Activated T-cell treated with anti-CD3 and anti-CD28 coated beads for 1 hour (primary cell): ENCODE measurements around the gene PPM1E.

Source experiments
- DNase-seq: peaks from one replicate; pipeline ENCODE4 v3.0.0-alpha.2; 2020; ENCODE audit warnings: low read depth

PPM1E gene

GRCh38 chr17:58996968-58997367 lies 241.3 kb downstream of the PPM1E start:
- DNase-seq: no peak

GRCh38 chr17:58997756-58998553 lies 242.3 kb downstream of the PPM1E start:
- no peak for DNase-seq

GRCh38 chr17:58998871-58999270 lies 243.2 kb downstream of the PPM1E start:
- no peak for DNase-seq

- DNase-seq: no peak
Observed at GRCh38 chr17:58999500-58999899, 243.8 kb downstream of the PPM1E start.

DNA sequence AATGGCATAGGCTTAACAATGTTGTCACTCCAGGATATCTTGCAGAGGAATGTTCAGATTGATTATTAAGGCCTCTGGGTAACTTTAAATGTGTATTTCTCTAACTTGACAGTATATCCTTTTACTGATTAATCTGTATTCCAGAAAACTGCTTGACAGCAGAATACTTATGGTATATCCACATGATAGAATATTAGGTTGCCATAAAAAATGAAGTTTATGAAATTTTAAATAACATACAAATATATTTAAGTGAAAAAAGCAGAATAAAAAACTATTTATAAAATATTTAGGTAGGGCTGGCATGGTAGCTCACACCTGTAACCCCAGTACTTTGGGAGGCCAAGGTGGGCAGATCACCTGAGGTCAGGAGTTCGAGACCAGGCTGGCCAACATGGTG lies 244.4 kb downstream of the PPM1E start:
- DNase-seq: no peak

- DNase-seq: peak; percentile 49
Observed at GRCh38 chr17:59001158-59001814, 245.6 kb downstream of the PPM1E start.

DNA sequence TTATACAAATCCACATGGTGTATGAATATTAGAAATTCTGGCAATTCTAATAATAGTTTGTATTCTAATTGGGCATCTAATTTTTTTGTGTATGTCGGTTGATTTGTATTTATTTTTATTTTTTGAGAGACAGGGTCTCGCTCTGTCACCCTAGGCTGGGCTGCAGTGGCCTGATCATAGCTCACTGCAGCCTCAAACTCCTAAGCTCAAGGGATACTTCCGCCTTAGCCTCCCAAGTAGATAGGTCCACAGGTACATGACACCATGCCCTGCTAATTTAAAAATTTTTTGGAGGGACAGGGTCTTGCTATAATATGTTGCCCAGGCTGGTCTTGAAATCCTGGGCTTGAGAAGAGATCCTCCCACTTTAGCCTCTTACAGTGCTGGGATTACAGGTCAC lies 246.5 kb downstream of the PPM1E start:
- DNase-seq: no peak

- no peak for DNase-seq
Observed at GRCh38 chr17:59002848-59003247, 247.2 kb downstream of the PPM1E start.

DNA sequence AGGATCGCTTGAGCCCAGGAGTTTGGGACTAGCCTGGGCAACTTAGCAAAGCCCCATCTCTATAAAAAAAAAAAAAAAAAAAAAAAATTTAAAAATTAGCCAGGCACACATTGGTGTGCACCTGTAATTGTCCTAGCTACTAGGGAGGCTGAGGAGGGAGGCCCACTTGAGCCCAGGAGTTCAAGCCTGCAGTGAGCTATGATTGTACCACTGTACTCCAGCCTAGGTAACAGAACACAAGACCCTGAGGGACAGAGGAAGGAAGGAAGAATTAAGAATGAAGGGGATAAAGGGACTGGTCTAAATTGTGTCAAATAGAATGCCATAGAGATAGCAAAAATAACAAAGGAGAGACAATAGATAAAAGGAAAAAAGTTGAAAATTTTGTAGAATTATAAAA lies 248.2 kb downstream of the PPM1E start:
- no peak for DNase-seq

DNA sequence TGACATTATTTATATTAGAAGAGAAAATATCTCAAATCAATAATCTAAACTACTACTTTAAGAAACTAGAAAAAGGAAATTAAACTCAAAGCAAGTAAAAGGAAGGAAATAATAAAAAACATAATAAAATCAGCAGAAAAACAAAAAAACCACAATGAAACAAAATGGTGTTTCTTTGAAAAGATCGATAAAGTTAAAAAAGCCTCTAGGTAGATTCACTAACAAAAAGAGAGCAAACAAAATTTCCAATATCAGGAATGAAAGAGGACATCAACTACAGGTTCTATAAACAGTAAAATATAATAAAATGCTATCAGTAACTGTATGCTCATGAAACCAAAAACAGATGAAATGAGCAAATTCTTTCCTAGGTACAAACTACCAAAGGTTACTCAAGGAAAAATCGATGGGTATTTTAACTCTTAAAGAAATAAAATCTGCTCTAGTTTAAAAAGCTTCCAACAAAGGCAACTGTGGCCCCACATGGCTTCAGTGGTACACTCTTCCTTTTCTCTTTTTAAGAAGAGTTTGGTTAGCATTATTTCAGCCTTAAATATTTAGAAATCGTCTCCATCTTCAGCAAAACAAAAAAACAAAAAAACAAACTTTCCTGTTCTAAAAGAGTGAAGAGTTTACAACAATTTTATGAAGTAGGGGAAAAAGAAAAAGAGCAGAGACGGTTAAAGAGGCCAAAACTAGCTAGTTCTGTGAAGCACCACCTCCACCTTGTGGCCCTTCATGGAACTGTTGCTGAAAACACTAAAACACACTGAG lies 248.9 kb downstream of the PPM1E start:
- DNase-seq: peak; percentile 61

GRCh38 chr17:59007995-59008394 lies 252.3 kb downstream of the PPM1E start:
- DNase-seq: no peak

DNA sequence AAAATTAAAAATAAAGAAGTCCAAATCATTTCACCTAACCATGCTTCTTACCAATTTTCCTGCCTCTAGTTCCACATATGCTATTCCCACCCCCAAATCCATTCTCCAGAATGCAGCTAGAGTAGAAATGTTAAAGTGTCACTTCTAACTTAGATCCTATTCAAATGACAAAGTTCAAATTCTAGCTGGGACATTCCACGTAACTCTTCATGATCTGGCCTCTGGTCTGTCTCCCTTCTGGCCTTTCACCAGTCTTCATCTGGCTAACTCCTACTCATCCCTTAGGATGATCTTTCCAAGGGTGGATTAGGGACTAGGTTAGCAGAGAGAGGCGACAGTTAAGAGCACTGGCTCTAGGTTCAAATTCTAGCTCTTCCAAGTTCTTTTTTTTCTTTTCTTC lies 253.1 kb downstream of the PPM1E start:
- DNase-seq: no peak

GRCh38 chr17:59010026-59010425 lies 254.4 kb downstream of the PPM1E start:
- DNase-seq: no peak

DNA sequence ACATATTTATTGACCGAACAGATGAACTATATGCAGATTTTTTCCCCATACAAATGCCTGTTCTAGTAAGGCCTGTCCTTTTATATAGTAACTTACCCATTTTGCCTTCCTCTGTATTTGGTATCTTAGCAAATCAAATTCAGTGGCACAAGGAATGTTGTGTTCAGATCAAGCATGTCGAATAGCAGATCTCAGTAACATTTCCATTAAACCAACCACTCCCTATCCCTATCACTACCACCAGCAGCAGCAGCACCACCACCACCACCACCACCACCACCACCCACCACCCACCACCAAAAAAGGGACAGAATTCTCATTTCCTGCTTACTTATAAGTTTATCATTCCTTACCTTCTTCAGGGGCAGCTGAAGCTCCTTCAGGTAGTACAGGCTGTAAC lies 256.3 kb downstream of the PPM1E start:
- DNase-seq: no peak

DNA sequence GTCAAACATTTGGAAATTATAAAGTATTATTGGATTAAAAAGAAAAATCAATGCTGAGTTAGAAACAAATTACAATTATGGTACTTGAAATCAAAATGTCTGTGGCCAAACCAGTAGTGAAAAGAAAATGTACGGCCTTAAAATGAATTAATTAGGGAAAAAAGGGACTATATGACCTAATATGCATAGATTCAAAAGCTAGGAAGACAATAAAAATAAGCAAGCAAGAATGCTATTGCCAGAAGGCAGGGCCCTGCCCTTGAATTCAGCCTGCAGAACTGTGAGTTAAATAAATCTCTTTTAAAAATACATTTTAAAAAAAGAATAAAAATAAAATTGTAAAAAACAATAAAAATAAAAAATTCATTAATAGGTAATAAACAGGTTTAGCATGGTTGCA lies 262.4 kb downstream of the PPM1E start:
- DNase-seq: no peak

- DNase-seq: no peak
Observed at GRCh38 chr17:59024916-59025315, 269.3 kb downstream of the PPM1E start.

GRCh38 chr17:59026176-59026939 lies 270.7 kb downstream of the PPM1E start:
- no peak for DNase-seq

DNA sequence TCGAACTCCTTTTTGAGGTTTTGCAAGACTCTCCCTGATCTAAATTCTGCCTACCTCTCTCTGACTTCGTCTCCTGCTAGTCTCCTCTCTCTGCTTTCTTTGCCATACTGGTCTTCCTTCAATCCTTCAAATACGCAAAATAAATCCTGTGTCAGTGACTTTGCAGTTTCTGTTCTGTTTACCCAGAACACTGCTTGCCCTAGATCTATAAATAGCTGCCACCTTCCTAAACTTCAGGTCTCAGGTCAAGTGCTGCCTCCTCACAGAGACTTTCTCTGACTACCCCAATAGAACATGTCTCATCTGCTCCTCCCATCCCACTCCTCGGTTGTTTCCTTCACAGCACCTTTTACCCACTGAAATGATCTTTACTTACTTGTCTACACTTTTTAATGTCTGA lies 272.1 kb downstream of the PPM1E start:
- no peak for DNase-seq

- DNase-seq: no peak
Observed at GRCh38 chr17:59028328-59028727, 272.7 kb downstream of the PPM1E start.

GRCh38 chr17:59030811-59031210 lies 275.2 kb downstream of the PPM1E start:
- DNase-seq: no peak
